HAP-1 (cell line): Measurements from ENCODE around the gene AIFM2.
"Not testable (repeated sequence)": the region's sequence is repeated elsewhere in the genome, so short reads cannot be mapped to it uniquely, and the experiment has no call there.

Experiments used
- DNase-seq, 2 experiments: peaks; one replicate each; pipeline ENCODE4 v3.0.0-alpha.2; 2016 to 2020; ENCODE audit warnings: low spot score in 2 of 2
- H3K27me3 ChIP-seq: fragments of 250-450 bp; sonication (Bioruptor Pico); 2 replicates; pipeline ENCODE4 v1.5.1; 2020; ENCODE audit warnings: low read depth, mild to moderate bottlenecking, moderate library complexity
- H3K36me3 ChIP-seq: fragments of 250-450 bp; sonication (Bioruptor Pico); replicated peaks from 2 replicates; pipeline ENCODE4 v1.5.1; 2020; ENCODE audit warnings: mild to moderate bottlenecking
- H3K4me1 ChIP-seq: fragments of 250-450 bp; sonication (Bioruptor Pico); 2 replicates; pipeline ENCODE4 v1.5.1; 2020; ENCODE audit warnings: mild to moderate bottlenecking
- H3K4me3 ChIP-seq: fragments of 250-450 bp; sonication (Bioruptor Pico); 2 replicates; pipeline ENCODE4 v1.5.1; 2020; ENCODE audit warnings: mild to moderate bottlenecking, moderate library complexity
- H3K9me3 ChIP-seq: fragments of 250-450 bp; sonication (Bioruptor Pico); 2 replicates; pipeline ENCODE4 v1.5.1; 2020; ENCODE audit warnings: mild to moderate bottlenecking, moderate library complexity
- in situ Hi-C: fragments of 300-500 bp; cut with MboI; formaldehyde crosslinking; loops from 3 replicates; pipeline ENCODE4 v1.14.3; 2020; ENCODE audit warnings: low sequenced_read_pairs, inconsistent platforms, mixed read lengths

Gene AIFM2

GRCh38 chr10:70106958-70107791 is 25.4 kb downstream of the AIFM2 start:
- Histone ChIP-seq H3K4me3 (no peak overlapping the region), H3K27me3 (no peaks in the 10 kb centered on the region), H3K36me3 (peaks cover 10% of the 10 kb centered on the region; the same call in 1 of the 2 replicates), H3K4me1 (no peaks in the 10 kb centered on the region), H3K9me3 (no peaks in the 10 kb centered on the region)
- in situ Hi-C loops: no loop called here
- peak in 1 of 2 experiments; percentile 83 for DNase-seq

- DNase-seq: no peak
- H3K36me3 ChIP-seq: no peaks in the 10 kb centered on the region
Measured at GRCh38 chr10:70101668-70102067, 31.0 kb downstream of the AIFM2 start.

GRCh38 chr10:70101068-70101562 is 31.5 kb downstream of the AIFM2 start:
- H3K36me3 ChIP-seq, DNase-seq, in situ Hi-C loops: not testable (repeated sequence)

More at GRCh38 chr10:70101668-70102067, 31.0 kb downstream of the AIFM2 start:
- Histone ChIP-seq H3K4me3 (no peak overlapping the region), H3K27me3 (no peaks in the 10 kb centered on the region), H3K9me3 (no peaks in the 10 kb centered on the region), H3K4me1 (no peaks in the 10 kb centered on the region)
- in situ Hi-C loops: no loop called here

GRCh38 chr10:70098271-70098670 is 34.4 kb downstream of the AIFM2 start:
- DNase-seq: no peak
- Histone ChIP-seq H3K4me3 (no peak overlapping the region), H3K36me3 (no peaks in the 10 kb centered on the region), H3K9me3 (no peaks in the 10 kb centered on the region), H3K4me1 (no peaks in the 10 kb centered on the region), H3K27me3 (no peaks in the 10 kb centered on the region)
- in situ Hi-C loops: no loop called here

More at GRCh38 chr10:70101068-70101562, 31.5 kb downstream of the AIFM2 start:
- not testable (repeated sequence) for H3K27me3 ChIP-seq, H3K4me3 ChIP-seq, H3K4me1 ChIP-seq, H3K9me3 ChIP-seq

GRCh38 chr10:70097459-70097858 is 35.2 kb downstream of the AIFM2 start:
- Histone ChIP-seq H3K36me3 (no peaks in the 10 kb centered on the region), H3K9me3 (no peaks in the 10 kb centered on the region)
- in situ Hi-C loops: no loop called here

GRCh38 chr10:70096705-70097420 is 35.8 kb downstream of the AIFM2 start:
- H3K36me3 ChIP-seq: no peaks in the 10 kb centered on the region
- in situ Hi-C loops: no loop called here
- no peaks in the 10 kb centered on the region for H3K4me1 ChIP-seq
- no peak overlapping the region for H3K4me3 ChIP-seq
- no peaks in the 10 kb centered on the region for H3K9me3 ChIP-seq
- no peak for DNase-seq
- no peaks in the 10 kb centered on the region for H3K27me3 ChIP-seq

More at GRCh38 chr10:70097459-70097858, 35.2 kb downstream of the AIFM2 start:
- H3K4me1 ChIP-seq: no peaks in the 10 kb centered on the region
- no peaks in the 10 kb centered on the region for H3K27me3 ChIP-seq
- H3K4me3 ChIP-seq: no peak overlapping the region
- DNase-seq: no peak

- no peak for DNase-seq
- in situ Hi-C loops: no loop called here
Measured at GRCh38 chr10:70096016-70096704, 36.5 kb downstream of the AIFM2 start.

GRCh38 chr10:70094250-70094649 is 38.4 kb downstream of the AIFM2 start:
- no peaks in the 10 kb centered on the region for H3K36me3 ChIP-seq
- no peak for DNase-seq
- no peaks in the 10 kb centered on the region for H3K9me3 ChIP-seq
- H3K4me1 ChIP-seq: no peaks in the 10 kb centered on the region
- H3K4me3 ChIP-seq: no peak overlapping the region
- H3K27me3 ChIP-seq: no peaks in the 10 kb centered on the region
- in situ Hi-C loops: no loop called here

More at GRCh38 chr10:70096016-70096704, 36.5 kb downstream of the AIFM2 start:
- no peaks in the 10 kb centered on the region for H3K36me3 ChIP-seq
- H3K9me3 ChIP-seq: no peaks in the 10 kb centered on the region
- no peaks in the 10 kb centered on the region for H3K27me3 ChIP-seq
- no peak overlapping the region for H3K4me3 ChIP-seq
- H3K4me1 ChIP-seq: no peaks in the 10 kb centered on the region

- no peaks in the 10 kb centered on the region for H3K9me3 ChIP-seq
- no peak for DNase-seq
- no peaks in the 10 kb centered on the region for H3K4me1 ChIP-seq
- no peak overlapping the region for H3K4me3 ChIP-seq
- no peaks in the 10 kb centered on the region for H3K36me3 ChIP-seq
- no peaks in the 10 kb centered on the region for H3K27me3 ChIP-seq
- in situ Hi-C loops: no loop called here
Measured at GRCh38 chr10:70093335-70093944, 39.2 kb downstream of the AIFM2 start.

GRCh38 chr10:70092389-70092718 is 40.3 kb downstream of the AIFM2 start:
- H3K27me3 ChIP-seq: no peaks in the 10 kb centered on the region
- no peak for DNase-seq
- no peaks in the 10 kb centered on the region for H3K4me1 ChIP-seq
- no peaks in the 10 kb centered on the region for H3K36me3 ChIP-seq
- H3K4me3 ChIP-seq: no peak overlapping the region
- in situ Hi-C loops: no loop called here
- no peaks in the 10 kb centered on the region for H3K9me3 ChIP-seq

- H3K4me3 ChIP-seq: no peak overlapping the region
- H3K36me3 ChIP-seq: no peaks in the 10 kb centered on the region
- no peak for DNase-seq
- no peaks in the 10 kb centered on the region for H3K27me3 ChIP-seq
- H3K4me1 ChIP-seq: no peaks in the 10 kb centered on the region
- H3K9me3 ChIP-seq: no peaks in the 10 kb centered on the region
- in situ Hi-C loops: no loop called here
Measured at GRCh38 chr10:70090951-70091350, 41.7 kb downstream of the AIFM2 start.

- in situ Hi-C loops: no loop called here
- H3K4me1 ChIP-seq: no peaks in the 10 kb centered on the region
- H3K27me3 ChIP-seq: no peaks in the 10 kb centered on the region
Measured at GRCh38 chr10:70090013-70090412, 42.6 kb downstream of the AIFM2 start.

GRCh38 chr10:70088308-70088698 is 44.3 kb downstream of the AIFM2 start:
- Histone ChIP-seq H3K27me3 (no peaks in the 10 kb centered on the region), H3K36me3 (no peaks in the 10 kb centered on the region), H3K4me1 (no peaks in the 10 kb centered on the region), H3K4me3 (no peak overlapping the region), H3K9me3 (no peaks in the 10 kb centered on the region)
- DNase-seq: no peak
- in situ Hi-C loops: no loop called here

More at GRCh38 chr10:70090013-70090412, 42.6 kb downstream of the AIFM2 start:
- Histone ChIP-seq H3K36me3 (no peaks in the 10 kb centered on the region), H3K4me3 (no peak overlapping the region), H3K9me3 (no peaks in the 10 kb centered on the region)
- no peak for DNase-seq
